ENCODE measurements around the gene ZBTB16. TPM values are rescaled to one million over a fixed set of nuclear protein-coding genes. Genes with fewer than 3 reads are reported as not detected.

ZBTB16 gene
- total RNA-seq, 1 donor from 2014 or later, result 64.8 TPM

GRCh38 chr11:114061048-114061680, 1.7 kb downstream of the ZBTB16 start:
- ATAC-seq (ENCODE audit: poor library complexity) (peak; percentile 2), DNase-seq (peak; percentile 56)
- intact Hi-C loops (cut with DNase I), result loop anchor here (5.0 kb wide), 2 partner anchors 101 to 121 kb away; no protein-coding TSS in a partner anchor

GRCh38 chr11:114061681-114062049, 2.2 kb downstream of the ZBTB16 start:
- peak; percentile 4 for ATAC-seq (ENCODE audit: poor library complexity)
- intact Hi-C loops (cut with DNase I), result loop anchor here (5.0 kb wide), 2 partner anchors 101 to 121 kb away; no protein-coding TSS in a partner anchor

GRCh38 chr11:114062272-114062671, 2.8 kb downstream of the ZBTB16 start:
- DNase-seq (no peak), ATAC-seq (ENCODE audit: poor library complexity) (no peak)
- intact Hi-C loops (cut with DNase I), result loop anchor here (5.0 kb wide), 2 partner anchors 100 to 120 kb away; no protein-coding TSS in a partner anchor

More at GRCh38 chr11:114061681-114062049, 2.2 kb downstream of the ZBTB16 start:
- peak; percentile 65 for DNase-seq

- intact Hi-C loops (cut with DNase I), result loop anchor here (5.0 kb wide), 2 partner anchors 99 to 119 kb away; no protein-coding TSS in a partner anchor
- peak; percentile 80 for DNase-seq
- ATAC-seq (ENCODE audit: poor library complexity), result no peak
Observed at GRCh38 chr11:114063149-114063828, 3.8 kb downstream of the ZBTB16 start.

- ATAC-seq (ENCODE audit: poor library complexity) (no peak), DNase-seq (no peak)
- intact Hi-C loops (cut with DNase I), result loop anchor here (5.0 kb wide), 2 partner anchors 98 to 118 kb away; no protein-coding TSS in a partner anchor
Observed at GRCh38 chr11:114063829-114064201, 4.3 kb downstream of the ZBTB16 start.

GRCh38 chr11:114064216-114064615, 4.7 kb downstream of the ZBTB16 start:
- no peak for ATAC-seq (ENCODE audit: poor library complexity)
- no peak for DNase-seq

GRCh38 chr11:114065094-114065493, 5.6 kb downstream of the ZBTB16 start:
- ATAC-seq (ENCODE audit: poor library complexity), result no peak
- DNase-seq, result no peak
- intact Hi-C loops (cut with DNase I), result no loop called here

More at GRCh38 chr11:114064216-114064615, 4.7 kb downstream of the ZBTB16 start:
- intact Hi-C loops (cut with DNase I), result loop anchor here (5.0 kb wide), 2 partner anchors 98 to 118 kb away; no protein-coding TSS in a partner anchor

- intact Hi-C loops (cut with DNase I), result no loop called here
Observed at GRCh38 chr11:114066046-114066648, 6.6 kb downstream of the ZBTB16 start.

GRCh38 chr11:114068327-114068726, 8.8 kb downstream of the ZBTB16 start:
- DNase-seq (no peak), ATAC-seq (ENCODE audit: poor library complexity) (no peak)
- intact Hi-C loops (cut with DNase I), result no loop called here

More at GRCh38 chr11:114066046-114066648, 6.6 kb downstream of the ZBTB16 start:
- DNase-seq, result no peak
- ATAC-seq (ENCODE audit: poor library complexity), result no peak

GRCh38 chr11:114070464-114071139, 11.1 kb downstream of the ZBTB16 start:
- DNase-seq (no peak), ATAC-seq (ENCODE audit: poor library complexity) (no peak)
- intact Hi-C loops (cut with DNase I), result no loop called here

- DNase-seq (no peak), ATAC-seq (ENCODE audit: poor library complexity) (no peak)
- intact Hi-C loops (cut with DNase I), result no loop called here
Observed at GRCh38 chr11:114073007-114073827, 13.7 kb downstream of the ZBTB16 start.

- ATAC-seq (ENCODE audit: poor library complexity), result no peak
- intact Hi-C loops (cut with DNase I), result no loop called here
- no peak for DNase-seq
Observed at GRCh38 chr11:114073828-114074381, 14.4 kb downstream of the ZBTB16 start.

- ATAC-seq (ENCODE audit: poor library complexity) (peak; percentile 3), DNase-seq (peak; percentile 60)
- intact Hi-C loops (cut with DNase I), result no loop called here
Observed at GRCh38 chr11:114074546-114075343, 15.2 kb downstream of the ZBTB16 start.

- intact Hi-C loops (cut with DNase I), result no loop called here
- ATAC-seq (ENCODE audit: poor library complexity) (no peak), DNase-seq (no peak)
Observed at GRCh38 chr11:114075344-114075610, 15.8 kb downstream of the ZBTB16 start.

- DNase-seq (peak; percentile 59), ATAC-seq (ENCODE audit: poor library complexity) (no peak)
- intact Hi-C loops (cut with DNase I), result no loop called here
Observed at GRCh38 chr11:114075891-114076441, 16.5 kb downstream of the ZBTB16 start.

- intact Hi-C loops (cut with DNase I), result no loop called here
- ATAC-seq (ENCODE audit: poor library complexity), result no peak
- DNase-seq, result no peak
Observed at GRCh38 chr11:114076921-114077331, 17.4 kb downstream of the ZBTB16 start.

All from Right ventricle myocardium superior (tissue), 1 donor.